C1 segment of cervical spinal cord (tissue), 14 donors: ENCODE results near the gene SECISBP2.

Source experiments
- DNase-seq, 14 donors: peaks; one replicate each; lab custom pipeline; 2025; lab: John Stamatoyannopoulos, UW

SECISBP2 gene

GRCh38 chr9:89346696-89347095, 28.4 kb downstream of the SECISBP2 start:
- no peak for DNase-seq

DNA sequence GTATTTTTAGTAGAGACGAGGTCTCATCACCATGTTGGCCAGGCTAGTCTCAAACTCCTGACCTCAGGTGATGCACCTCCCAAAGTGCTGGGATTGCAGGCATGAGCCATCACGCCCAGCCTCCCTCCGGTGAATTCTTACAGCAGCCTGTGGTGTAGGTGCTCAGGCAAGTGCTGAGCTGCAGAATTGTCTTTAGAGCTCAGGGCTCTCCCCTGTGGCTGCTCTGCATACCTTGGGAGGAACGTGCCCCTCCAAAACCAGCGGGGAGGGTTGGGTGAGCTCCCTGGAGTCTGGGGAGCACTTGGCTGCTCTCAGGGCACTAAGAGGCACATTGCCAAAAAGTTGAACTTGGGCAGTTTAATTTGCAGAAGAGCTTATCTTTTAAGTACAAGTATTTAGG, 29.4 kb downstream of the SECISBP2 start:
- no peak for DNase-seq

GRCh38 chr9:89349607-89350006, 31.3 kb downstream of the SECISBP2 start:
- DNase-seq: no peak

- DNase-seq: no peak
Measured at GRCh38 chr9:89350988-89351557, 32.8 kb downstream of the SECISBP2 start.

DNA sequence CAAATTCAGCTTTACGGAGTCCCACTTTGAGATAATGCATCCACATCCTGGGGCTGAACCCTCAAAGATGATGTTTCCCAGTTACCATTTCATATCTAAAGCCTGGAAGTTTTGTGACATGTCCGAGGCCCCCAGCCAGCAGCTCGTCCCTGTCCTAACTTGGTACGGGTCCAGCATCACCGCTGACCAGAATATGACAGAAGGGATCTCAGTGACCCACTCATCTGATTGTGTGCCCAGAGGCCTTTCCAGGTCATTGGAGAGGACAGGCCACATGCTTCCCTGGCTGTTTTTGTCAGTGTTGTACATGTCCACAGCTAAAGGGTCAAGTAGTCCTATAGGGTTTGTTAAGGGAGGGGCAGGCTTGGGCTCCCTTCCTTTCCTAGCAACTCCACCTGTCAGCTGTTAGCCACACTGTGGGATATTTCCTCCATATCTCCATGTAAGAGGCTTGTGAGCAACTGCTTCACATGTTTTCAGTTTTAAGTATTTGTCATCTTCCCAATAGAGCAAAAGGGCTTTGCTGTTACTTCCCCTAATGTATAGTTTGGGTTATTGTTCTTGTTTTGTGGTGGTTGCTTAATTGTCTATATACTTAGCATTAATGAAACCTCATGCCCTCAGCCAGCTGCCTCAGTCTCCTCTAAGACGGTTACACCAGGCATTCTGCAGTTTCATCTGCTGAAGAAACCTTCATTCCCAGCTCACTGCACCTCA, 33.4 kb downstream of the SECISBP2 start:
- DNase-seq: peak in 1 of 14 donors; percentile 12

DNA sequence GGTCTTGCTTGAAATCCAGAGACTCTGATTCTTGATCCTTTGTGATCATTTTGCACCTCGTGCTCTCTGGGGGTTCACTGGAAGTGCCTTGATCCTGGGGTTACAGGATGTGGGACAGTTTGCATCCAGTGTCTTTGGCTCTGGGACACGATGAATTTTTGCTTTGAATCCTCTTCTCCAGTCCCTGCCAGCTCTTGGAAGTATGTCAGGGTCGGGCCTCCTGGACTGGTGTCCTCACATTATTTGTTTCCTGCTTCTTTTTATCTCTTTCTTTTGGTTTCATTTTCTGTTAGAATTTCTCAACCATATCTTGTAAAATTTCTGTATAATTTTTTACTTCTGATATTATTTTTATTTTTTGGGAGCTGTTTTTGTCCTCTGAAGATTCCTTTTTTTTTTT, 34.2 kb downstream of the SECISBP2 start:
- no peak for DNase-seq

- DNase-seq: no peak
Measured at GRCh38 chr9:89352874-89353649, 34.8 kb downstream of the SECISBP2 start.

DNA sequence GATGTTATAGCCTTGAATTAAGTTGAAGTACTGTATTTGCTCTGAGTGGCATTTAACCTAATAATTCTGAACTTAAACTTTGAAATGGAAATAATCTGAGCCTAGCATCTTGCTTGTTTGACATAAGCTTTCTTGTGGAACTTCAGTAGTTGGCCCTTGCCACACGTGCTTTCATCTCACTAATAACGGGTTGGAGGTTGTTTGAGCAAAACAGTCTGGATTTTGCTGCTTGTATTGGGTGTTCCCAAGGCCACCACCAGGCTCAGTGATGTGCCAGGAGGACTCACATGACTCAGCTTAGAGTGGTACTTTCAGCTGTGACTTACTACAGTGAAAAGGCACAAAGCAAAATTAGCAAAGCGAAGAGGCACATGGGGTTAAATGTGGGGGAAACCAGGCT, 35.7 kb downstream of the SECISBP2 start:
- DNase-seq: no peak

- DNase-seq: no peak
Measured at GRCh38 chr9:89354471-89354870, 36.2 kb downstream of the SECISBP2 start.

DNA sequence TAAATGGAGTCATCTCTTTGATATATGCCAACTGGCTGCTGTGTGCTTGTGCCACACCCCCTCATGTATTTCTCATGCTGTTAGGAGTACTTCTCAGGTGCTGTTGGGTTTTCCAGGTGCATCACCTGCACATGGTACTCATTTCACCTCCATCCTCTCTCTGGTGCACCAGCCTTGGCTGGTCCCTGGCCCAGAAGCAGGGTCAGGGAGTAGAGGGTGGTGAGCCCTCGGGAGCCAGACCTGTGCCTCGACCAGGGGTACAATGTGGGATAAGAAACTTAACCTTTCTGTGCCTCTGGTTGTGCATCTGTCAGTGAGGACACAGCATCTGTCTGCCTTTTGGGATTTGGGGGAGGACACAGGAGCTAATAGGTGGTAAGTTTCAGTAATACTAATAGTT, 38.5 kb downstream of the SECISBP2 start:
- DNase-seq: no peak

DNA sequence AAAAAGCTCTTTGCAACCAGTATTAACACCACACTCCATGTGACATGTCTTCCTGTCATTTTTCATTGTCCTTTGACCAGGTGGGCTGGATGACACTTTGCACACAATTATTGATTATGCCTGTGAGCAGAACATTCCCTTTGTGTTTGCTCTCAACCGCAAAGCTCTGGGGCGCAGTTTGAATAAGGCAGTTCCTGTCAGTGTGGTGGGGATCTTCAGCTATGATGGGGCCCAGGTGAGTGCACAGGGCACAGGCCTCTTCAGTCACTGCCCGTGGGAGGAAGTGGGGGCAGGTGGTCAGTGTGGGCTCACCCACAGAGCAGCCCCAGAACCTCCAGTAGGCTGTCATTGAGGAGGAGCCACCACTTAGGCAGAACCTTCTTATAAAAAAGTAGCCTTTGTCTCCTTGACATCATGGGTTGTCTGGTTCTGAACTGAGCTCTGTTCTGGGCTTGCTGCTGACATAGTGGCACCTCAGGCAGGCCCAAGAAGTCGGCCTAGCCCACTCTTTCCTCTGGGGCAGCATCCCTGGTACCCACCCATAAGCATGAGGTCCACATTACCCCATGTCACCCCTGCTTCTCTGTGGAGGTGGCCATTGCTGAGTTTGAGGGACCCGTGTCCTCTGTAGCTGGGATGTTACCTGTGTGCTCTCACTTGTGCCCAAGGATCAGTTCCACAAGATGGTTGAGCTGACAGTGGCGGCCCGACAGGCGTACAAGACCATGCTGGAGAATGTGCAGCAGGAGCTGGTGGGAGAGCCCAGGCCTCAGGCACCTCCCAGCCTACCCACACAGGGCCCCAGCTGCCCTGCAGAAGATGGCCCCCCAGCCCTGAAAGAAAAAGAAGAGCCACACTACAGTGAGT, 39.3 kb downstream of the SECISBP2 start:
- no peak for DNase-seq

DNA sequence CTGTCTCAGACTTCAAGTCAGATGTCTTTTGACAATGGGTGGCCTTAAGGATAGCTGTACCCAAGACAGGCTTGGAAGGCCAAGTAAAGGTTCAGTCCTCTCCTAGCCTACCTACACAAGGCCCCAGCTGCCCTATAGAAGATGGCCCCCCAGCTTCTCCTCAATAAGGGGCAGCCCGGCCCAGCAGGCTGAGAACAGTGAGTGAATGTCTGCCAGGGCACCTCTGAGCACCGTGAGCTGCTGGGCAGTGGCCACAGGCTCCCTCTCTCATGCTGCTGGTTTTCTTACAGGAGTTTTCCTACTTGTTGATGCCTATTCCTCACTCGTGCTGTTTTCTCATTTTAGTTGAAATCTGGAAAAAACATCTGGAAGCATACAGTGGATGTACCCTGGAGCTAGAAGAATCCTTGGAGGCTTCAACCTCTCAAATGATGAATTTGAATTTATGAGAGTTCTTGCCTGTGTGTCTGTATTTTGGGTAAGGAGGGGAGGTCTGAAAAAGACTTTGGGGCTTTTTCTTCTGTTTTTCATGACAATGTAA, 40.1 kb downstream of the SECISBP2 start:
- DNase-seq: no peak

- DNase-seq: peak in 7 of 14 donors; percentile 25 to 70 (median 42)
Measured at GRCh38 chr9:89358985-89359384, 40.7 kb downstream of the SECISBP2 start.

GRCh38 chr9:89359751-89360261, 41.5 kb downstream of the SECISBP2 start:
- DNase-seq: no peak

GRCh38 chr9:89360465-89360864, 42.2 kb downstream of the SECISBP2 start:
- no peak for DNase-seq

- DNase-seq: no peak
Measured at GRCh38 chr9:89361031-89361430, 42.7 kb downstream of the SECISBP2 start.

DNA sequence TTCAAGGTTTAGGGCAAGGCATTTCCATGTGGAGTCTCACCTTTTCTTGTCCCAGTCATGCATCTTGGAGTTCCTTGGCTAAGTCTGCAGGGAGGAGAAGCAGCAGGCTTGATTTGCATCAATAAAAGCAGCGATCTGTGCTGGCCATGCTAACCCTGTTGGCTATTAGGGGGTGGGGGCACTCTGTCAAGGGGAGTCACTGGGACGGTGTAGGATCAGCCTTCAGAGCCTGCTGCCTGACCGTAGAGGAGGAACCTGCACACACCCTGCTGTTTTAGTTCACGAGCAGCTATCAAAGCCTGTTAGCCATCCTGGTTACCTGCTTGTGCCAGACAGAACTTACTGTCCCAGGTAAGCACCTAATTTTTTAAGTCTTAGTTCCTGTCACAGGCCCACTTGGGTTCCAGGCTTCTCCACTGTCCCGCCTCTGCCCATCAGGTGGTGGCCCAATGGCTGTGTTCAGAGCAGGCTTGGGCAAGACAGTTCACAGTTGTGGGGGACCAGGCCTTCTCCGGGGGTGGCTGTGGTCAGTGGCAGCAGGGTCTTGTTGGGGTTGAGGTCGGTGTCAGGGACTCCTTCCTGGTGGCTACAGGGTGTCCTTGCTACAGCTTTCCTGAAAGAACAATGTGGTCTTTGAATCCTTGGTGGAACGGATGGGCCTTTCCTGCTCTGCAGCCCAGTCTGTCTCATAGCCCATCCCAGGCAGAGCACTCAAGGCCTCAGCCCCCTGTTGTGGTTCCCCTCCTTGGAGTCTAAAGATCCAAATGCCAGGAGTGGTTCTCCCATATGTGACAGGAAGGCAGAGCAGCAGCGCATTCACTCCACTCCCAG, 43.7 kb downstream of the SECISBP2 start:
- no peak for DNase-seq

- no peak for DNase-seq
Measured at GRCh38 chr9:89362647-89363310, 44.5 kb downstream of the SECISBP2 start.

- DNase-seq: no peak
Measured at GRCh38 chr9:89363311-89363670, 45.0 kb downstream of the SECISBP2 start.
